Measurements from ENCODE around the gene SH3RF3.

The SH3RF3 gene

DNA sequence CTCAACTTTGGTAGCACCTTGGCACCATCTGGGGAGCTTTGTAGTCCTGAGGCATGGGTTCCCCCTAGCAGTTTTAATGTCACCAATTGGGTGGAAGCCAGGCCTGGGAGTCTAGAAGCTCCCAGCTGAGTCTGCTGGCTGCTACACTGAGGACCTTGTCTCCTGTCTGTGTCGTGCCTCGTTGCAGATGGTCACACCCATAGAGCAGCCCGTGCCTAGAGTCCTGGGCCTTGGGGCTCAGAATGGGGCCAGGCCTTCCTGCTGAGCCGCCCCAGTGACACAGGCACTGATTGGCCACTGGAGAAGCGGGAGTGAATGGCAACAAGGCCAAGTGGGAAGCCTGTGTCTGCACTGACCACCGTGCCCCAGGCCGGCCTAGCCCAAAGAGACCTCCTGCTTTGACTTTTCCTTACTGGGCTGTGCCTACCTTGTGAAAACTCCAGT, 113.2 kb downstream of the SH3RF3 start:
- Mint-ChIP-seq H3K9me3 (ENCODE audit: low read depth) (no peaks in the 10 kb centered on the region), H3K27ac (no peak overlapping the region), H3K4me1 (ENCODE audit: low read depth) (peaks cover 18% of the 10 kb centered on the region), H3K27me3 (no peaks in the 10 kb centered on the region), H3K4me3 (no peak overlapping the region), H3K36me3 (no peaks in the 10 kb centered on the region)

- Mint-ChIP-seq H3K9me3 (ENCODE audit: low read depth) (no peaks in the 10 kb centered on the region), H3K27me3 (no peaks in the 10 kb centered on the region), H3K4me3 (no peak overlapping the region), H3K4me1 (ENCODE audit: low read depth) (peaks cover 16% of the 10 kb centered on the region), H3K36me3 (no peaks in the 10 kb centered on the region), H3K27ac (no peak overlapping the region)
These were observed 113.8 kb downstream of the SH3RF3 start for GRCh38 chr2:109242654-109243331.

DNA sequence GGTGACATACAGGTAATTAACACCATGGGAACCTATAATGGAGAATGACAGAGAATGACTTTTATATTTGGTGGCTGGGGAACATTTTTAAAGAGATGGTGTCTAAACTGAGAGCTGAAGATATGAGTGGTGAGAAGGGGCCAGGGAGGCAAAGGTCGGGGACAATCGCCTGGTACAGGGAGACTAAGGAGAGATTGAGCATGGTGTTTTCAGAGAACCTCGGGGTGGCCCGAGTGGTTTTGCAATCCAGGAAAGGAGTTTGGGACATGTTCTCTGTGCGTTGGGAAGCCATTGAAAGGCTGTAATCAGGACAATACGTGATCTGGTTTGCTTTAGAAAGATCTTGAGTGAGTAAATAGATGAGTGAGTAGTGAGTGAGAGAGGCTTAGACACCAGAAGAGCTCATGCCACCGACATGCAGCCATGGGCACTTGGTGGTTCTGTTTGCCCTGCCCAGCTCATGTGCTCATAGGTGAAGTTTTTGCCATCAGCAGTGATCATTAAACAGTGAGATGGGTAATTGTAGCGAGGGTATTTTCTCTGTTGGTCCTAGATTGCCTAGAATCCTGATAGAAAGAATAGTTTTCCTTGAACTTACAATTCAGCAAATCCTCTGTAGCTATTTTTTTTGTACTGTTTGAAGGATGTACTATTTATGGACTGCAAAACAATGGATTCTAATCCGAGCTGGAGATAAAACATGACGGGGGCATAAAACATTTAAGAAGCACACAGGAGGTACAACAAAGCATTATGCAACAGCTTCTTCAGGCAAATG, 114.7 kb downstream of the SH3RF3 start:
- H3K27me3 Mint-ChIP-seq: no peaks in the 10 kb centered on the region
- peaks cover 11% of the 10 kb centered on the region for H3K4me1 Mint-ChIP-seq (ENCODE audit: low read depth)
- no peaks in the 10 kb centered on the region for H3K36me3 Mint-ChIP-seq
- no peak overlapping the region for H3K27ac Mint-ChIP-seq
- no peaks in the 10 kb centered on the region for H3K9me3 Mint-ChIP-seq (ENCODE audit: low read depth)
- H3K4me3 Mint-ChIP-seq: no peak overlapping the region

DNA sequence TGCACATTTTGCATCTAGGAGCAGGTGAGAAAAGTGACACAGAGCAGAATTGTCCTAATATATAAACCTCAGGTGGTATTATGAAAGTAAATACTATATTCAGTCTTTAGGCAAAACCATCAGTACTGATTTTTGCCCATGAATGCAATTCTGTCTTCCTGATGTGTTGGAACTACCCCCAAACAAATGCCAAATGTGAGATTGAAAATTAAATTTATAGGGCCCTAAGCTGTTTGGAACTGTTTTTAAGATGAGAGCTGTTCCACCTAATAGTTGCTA, 115.2 kb downstream of the SH3RF3 start:
- H3K4me1 Mint-ChIP-seq (ENCODE audit: low read depth): peaks cover 7% of the 10 kb centered on the region
- no peaks in the 10 kb centered on the region for H3K9me3 Mint-ChIP-seq (ENCODE audit: low read depth)
- H3K4me3 Mint-ChIP-seq: no peak overlapping the region
- H3K27ac Mint-ChIP-seq: no peak overlapping the region
- H3K27me3 Mint-ChIP-seq: no peaks in the 10 kb centered on the region
- H3K36me3 Mint-ChIP-seq: no peaks in the 10 kb centered on the region

DNA sequence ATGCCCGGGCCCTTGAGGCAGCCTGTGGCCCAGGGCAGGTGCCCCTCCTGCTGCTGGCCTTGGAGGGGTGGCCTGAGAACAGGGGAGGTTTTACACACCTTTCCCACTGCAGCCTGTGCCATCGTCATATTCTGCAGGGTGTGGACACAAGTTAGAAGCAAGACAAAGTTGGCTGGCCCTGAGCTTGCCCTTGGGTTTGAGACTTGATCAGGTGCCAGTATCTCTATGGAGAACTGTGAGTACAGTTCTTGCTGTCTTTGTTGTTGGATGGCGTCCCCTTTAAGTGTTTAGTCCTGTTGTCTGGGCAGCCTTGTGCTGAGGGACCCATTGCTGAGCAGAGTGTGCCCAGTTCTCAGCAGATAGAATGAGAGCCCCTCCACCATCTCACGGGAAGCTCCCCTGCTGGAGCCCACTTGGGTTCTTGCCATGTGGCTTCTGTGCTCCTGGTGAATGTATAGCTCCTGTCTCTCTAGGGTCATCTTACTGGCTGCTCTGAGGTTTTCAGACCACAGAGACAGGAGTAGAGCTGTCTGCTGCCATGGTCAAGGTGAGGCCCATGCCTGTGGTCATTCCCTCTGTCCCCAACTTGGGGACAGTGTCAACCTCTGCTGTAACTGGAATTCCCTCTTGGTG, 115.9 kb downstream of the SH3RF3 start:
- Mint-ChIP-seq H3K4me1 (ENCODE audit: low read depth) (peaks cover 5% of the 10 kb centered on the region), H3K36me3 (no peaks in the 10 kb centered on the region), H3K27ac (no peak overlapping the region), H3K4me3 (no peak overlapping the region), H3K9me3 (ENCODE audit: low read depth) (no peaks in the 10 kb centered on the region), H3K27me3 (no peaks in the 10 kb centered on the region)

GRCh38 chr2:109246176-109246575, 117.2 kb downstream of the SH3RF3 start:
- Mint-ChIP-seq H3K27ac (no peak overlapping the region), H3K4me1 (ENCODE audit: low read depth) (peaks cover 5% of the 10 kb centered on the region), H3K27me3 (no peaks in the 10 kb centered on the region), H3K36me3 (no peaks in the 10 kb centered on the region), H3K4me3 (no peak overlapping the region), H3K9me3 (ENCODE audit: low read depth) (no peaks in the 10 kb centered on the region)

GRCh38 chr2:109246616-109247015, 117.6 kb downstream of the SH3RF3 start:
- H3K27ac Mint-ChIP-seq: no peak overlapping the region
- no peaks in the 10 kb centered on the region for H3K9me3 Mint-ChIP-seq (ENCODE audit: low read depth)
- H3K4me3 Mint-ChIP-seq: no peak overlapping the region
- H3K36me3 Mint-ChIP-seq: no peaks in the 10 kb centered on the region
- peaks cover 5% of the 10 kb centered on the region for H3K4me1 Mint-ChIP-seq (ENCODE audit: low read depth)
- H3K27me3 Mint-ChIP-seq: no peaks in the 10 kb centered on the region

GRCh38 chr2:109247340-109247739, 118.3 kb downstream of the SH3RF3 start:
- Mint-ChIP-seq H3K9me3 (ENCODE audit: low read depth) (no peaks in the 10 kb centered on the region), H3K4me3 (no peak overlapping the region), H3K27ac (no peak overlapping the region), H3K36me3 (no peaks in the 10 kb centered on the region), H3K4me1 (ENCODE audit: low read depth) (peaks cover 5% of the 10 kb centered on the region), H3K27me3 (no peaks in the 10 kb centered on the region)

DNA sequence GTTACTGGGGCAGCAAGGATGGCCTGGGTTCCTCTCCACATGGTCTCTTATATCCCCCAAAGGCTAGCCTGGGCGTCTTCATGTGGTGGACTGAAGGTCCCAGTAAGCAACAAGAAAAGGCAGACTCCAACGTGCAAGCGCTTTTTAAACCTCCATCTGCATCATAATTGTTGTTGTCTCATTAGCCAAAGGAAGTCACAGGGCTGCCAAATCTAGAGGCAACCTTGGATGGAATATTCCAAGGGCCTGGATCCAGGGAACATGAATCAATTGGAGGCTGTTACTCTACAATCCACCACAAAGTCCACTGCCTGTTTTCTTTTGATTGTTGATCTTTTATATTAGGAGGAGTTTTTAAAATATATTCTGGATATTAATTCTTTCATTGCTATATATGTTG, 118.8 kb downstream of the SH3RF3 start:
- Mint-ChIP-seq H3K27me3 (no peaks in the 10 kb centered on the region), H3K27ac (no peak overlapping the region), H3K36me3 (no peaks in the 10 kb centered on the region), H3K9me3 (ENCODE audit: low read depth) (no peaks in the 10 kb centered on the region), H3K4me3 (no peak overlapping the region), H3K4me1 (ENCODE audit: low read depth) (peaks cover 5% of the 10 kb centered on the region)

DNA sequence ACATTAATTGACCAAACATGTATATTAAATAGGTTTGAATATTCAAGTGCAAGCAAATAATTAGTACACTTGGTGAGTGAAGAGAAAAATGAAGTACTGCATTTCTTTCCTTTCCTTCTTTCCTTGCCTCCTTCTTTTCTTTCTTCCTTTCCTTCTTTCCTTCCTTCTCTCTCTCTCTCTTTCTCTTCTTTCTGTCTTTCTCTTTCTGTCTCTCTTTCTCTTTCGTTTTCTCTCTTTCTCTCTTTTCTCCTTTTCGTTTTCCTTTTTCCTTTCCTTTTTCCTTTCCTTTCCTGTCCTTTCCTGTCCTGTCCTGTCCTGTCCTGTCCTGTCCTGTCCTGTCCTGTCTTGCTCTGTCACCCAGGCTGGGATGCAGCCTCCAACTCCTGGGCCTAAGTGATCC, 119.6 kb downstream of the SH3RF3 start:
- Mint-ChIP-seq H3K27me3 (no peaks in the 10 kb centered on the region), H3K36me3 (no peaks in the 10 kb centered on the region), H3K27ac (no peak overlapping the region), H3K4me1 (ENCODE audit: low read depth) (peaks cover 5% of the 10 kb centered on the region), H3K9me3 (ENCODE audit: low read depth) (no peaks in the 10 kb centered on the region), H3K4me3 (no peak overlapping the region)

DNA sequence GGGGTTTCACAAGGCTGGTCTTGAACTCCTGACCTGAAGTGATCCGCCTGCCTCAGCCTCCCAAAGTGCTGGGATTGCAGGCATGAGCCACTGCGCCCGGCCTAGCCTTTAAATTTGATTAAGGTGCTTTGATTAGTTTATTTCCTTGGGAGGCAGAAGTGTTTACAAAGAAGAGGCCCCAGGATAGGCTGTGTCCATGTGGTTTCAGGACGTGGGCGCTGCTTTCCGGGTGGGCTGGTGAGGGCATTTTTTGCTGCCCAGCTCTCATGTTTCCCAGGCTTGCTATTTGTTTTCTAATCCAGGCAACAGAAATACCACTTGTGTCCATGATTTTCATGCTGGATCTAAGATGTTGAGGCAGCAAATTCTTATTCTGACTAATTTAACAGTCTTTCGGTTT, 124.2 kb downstream of the SH3RF3 start:
- H3K36me3 Mint-ChIP-seq: no peaks in the 10 kb centered on the region
- peaks cover 18% of the 10 kb centered on the region for H3K4me1 Mint-ChIP-seq (ENCODE audit: low read depth)
- no peaks in the 10 kb centered on the region for H3K9me3 Mint-ChIP-seq (ENCODE audit: low read depth)
- no peaks in the 10 kb centered on the region for H3K27me3 Mint-ChIP-seq
- no peak overlapping the region for H3K27ac Mint-ChIP-seq
- H3K4me3 Mint-ChIP-seq: no peak overlapping the region

GRCh38 chr2:109254174-109254904, 125.3 kb downstream of the SH3RF3 start:
- Mint-ChIP-seq H3K27ac (no peak overlapping the region), H3K4me1 (ENCODE audit: low read depth) (peaks cover 17% of the 10 kb centered on the region), H3K27me3 (no peaks in the 10 kb centered on the region), H3K4me3 (no peak overlapping the region), H3K36me3 (no peaks in the 10 kb centered on the region), H3K9me3 (ENCODE audit: low read depth) (no peaks in the 10 kb centered on the region)

GRCh38 chr2:109255654-109256053, 126.6 kb downstream of the SH3RF3 start:
- Mint-ChIP-seq H3K4me1 (ENCODE audit: low read depth) (peaks cover 27% of the 10 kb centered on the region), H3K4me3 (no peak overlapping the region), H3K27me3 (no peaks in the 10 kb centered on the region), H3K36me3 (no peaks in the 10 kb centered on the region), H3K9me3 (ENCODE audit: low read depth) (no peaks in the 10 kb centered on the region), H3K27ac (no peak overlapping the region)

GRCh38 chr2:109256111-109256510, 127.1 kb downstream of the SH3RF3 start:
- H3K4me1 Mint-ChIP-seq (ENCODE audit: low read depth): peaks cover 30% of the 10 kb centered on the region
- H3K4me3 Mint-ChIP-seq: no peak overlapping the region
- no peaks in the 10 kb centered on the region for H3K9me3 Mint-ChIP-seq (ENCODE audit: low read depth)
- H3K27me3 Mint-ChIP-seq: no peaks in the 10 kb centered on the region
- no peaks in the 10 kb centered on the region for H3K36me3 Mint-ChIP-seq
- no peak overlapping the region for H3K27ac Mint-ChIP-seq

GRCh38 chr2:109256921-109257320, 127.9 kb downstream of the SH3RF3 start:
- Mint-ChIP-seq H3K27ac (no peak overlapping the region), H3K4me1 (ENCODE audit: low read depth) (peaks cover 37% of the 10 kb centered on the region), H3K4me3 (no peak overlapping the region)

More at GRCh38 chr2:109256921-109257320, 127.9 kb downstream of the SH3RF3 start:
- Mint-ChIP-seq H3K27me3 (no peaks in the 10 kb centered on the region), H3K36me3 (no peaks in the 10 kb centered on the region), H3K9me3 (ENCODE audit: low read depth) (no peaks in the 10 kb centered on the region)
